GM12801 (cell line): ENCODE results near the gene NRXN2.

ENCODE experiments used
- CTCF ChIP-seq: IDR thresholded peaks from one replicate; pipeline ENCODE4 v1.5.1; 2011; ENCODE audit warnings: control low read depth; ENCODE audit not compliant: insufficient read length; ENCODE audit errors: extremely low read depth

Gene NRXN2

GRCh38 chr11:64766881-64767280, 43.9 kb upstream of the NRXN2 start:
- TF ChIP-seq CTCF = no peak

GRCh38 chr11:64765851-64766665, 43.1 kb upstream of the NRXN2 start:
- no peak for TF ChIP-seq CTCF

- TF ChIP-seq CTCF = no peak
Observed at GRCh38 chr11:64765291-64765850, 42.4 kb upstream of the NRXN2 start.

GRCh38 chr11:64764753-64765152, 41.8 kb upstream of the NRXN2 start:
- no peak for TF ChIP-seq CTCF

GRCh38 chr11:64764040-64764611, 41.1 kb upstream of the NRXN2 start:
- no peak for TF ChIP-seq CTCF

- TF ChIP-seq CTCF = no peak
Observed at GRCh38 chr11:64763526-64764039, 40.6 kb upstream of the NRXN2 start.

- no peak for TF ChIP-seq CTCF
Observed at GRCh38 chr11:64762674-64763525, 39.9 kb upstream of the NRXN2 start.
